ENCODE data around the gene MFSD2B.
"Not testable (repeated sequence)": the region's sequence is repeated elsewhere in the genome, so short reads cannot be mapped to it uniquely, and the experiment has no call there.

MFSD2B gene

DNA sequence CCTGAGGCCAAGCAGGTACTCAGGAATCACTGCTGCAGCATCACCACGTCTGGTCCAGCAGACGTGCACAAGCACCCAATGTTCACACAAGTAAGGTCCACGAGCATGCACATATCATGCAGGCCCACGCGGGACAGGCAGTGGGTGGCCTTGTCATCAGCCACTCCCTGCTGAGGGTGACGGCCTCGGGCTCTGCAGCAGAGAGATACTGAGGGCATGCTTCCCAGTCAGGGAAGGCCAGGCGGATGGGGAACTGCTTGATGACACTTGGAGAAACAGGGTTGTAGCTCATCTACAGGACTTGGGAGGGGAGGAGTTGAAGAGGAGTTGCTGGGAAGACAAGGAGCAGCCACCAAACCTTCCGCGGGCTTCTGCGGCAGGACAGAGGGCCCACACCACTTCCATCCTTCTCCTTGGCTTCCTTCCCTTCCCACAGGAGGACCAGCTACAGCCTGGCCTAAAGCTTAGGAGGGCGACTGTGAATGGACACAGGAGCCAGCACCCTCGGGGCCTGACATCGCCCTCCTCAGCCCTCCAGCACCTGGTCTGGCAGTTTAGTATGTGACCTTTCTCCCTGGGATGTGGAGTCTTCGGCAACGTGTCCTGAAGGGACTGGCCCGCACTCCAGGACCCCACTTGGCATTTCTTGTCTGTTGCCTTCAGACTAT, 15.2 kb downstream of the MFSD2B start:
- DNase-seq (ENCODE audit: insufficient read length, low spot score) (no peak), FAIRE-seq (no peak)
- TF ChIP-seq, protein P1, sequence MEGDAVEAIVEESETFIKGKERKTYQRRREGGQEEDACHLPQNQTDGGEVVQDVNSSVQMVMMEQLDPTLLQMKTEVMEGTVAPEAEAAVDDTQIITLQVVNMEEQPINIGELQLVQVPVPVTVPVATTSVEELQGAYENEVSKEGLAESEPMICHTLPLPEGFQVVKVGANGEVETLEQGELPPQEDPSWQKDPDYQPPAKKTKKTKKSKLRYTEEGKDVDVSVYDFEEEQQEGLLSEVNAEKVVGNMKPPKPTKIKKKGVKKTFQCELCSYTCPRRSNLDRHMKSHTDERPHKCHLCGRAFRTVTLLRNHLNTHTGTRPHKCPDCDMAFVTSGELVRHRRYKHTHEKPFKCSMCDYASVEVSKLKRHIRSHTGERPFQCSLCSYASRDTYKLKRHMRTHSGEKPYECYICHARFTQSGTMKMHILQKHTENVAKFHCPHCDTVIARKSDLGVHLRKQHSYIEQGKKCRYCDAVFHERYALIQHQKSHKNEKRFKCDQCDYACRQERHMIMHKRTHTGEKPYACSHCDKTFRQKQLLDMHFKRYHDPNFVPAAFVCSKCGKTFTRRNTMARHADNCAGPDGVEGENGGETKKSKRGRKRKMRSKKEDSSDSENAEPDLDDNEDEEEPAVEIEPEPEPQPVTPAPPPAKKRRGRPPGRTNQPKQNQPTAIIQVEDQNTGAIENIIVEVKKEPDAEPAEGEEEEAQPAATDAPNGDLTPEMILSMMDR (IDR thresholded peaks at IDR 0.05; ENCODE audit: insufficient read depth, missing control alignments), result no peak

DNA sequence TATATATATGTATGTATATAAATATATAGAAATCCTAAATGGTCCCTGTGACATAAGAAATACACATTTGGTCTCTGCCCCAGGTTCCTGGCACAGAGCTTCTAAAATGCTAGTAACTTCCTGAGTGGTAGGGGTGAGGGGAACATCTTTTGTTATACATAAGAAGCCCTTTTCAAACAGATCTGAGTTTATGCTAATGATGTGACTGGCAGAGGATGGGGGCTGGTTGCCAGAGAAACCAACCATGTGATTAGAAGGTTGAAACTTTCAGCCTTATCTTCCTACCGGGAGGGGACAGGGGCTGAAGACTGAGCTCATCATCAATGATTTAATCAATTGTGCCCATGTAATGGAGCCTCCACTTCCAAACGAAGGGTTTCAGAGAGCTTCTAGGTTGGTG, 16.3 kb downstream of the MFSD2B start:
- no peak for FAIRE-seq
- TF ChIP-seq, protein P1 (IDR thresholded peaks at IDR 0.05; ENCODE audit: insufficient read depth, missing control alignments), result no peak
- no peak for DNase-seq (ENCODE audit: insufficient read length, low spot score)

- TF ChIP-seq, protein P1 (IDR thresholded peaks at IDR 0.05; ENCODE audit: insufficient read depth, missing control alignments), result no peak
- DNase-seq (ENCODE audit: insufficient read length, low spot score) (no peak), FAIRE-seq (no peak)
Measured at GRCh38 chr2:24038786-24039499, 29.1 kb downstream of the MFSD2B start.

DNA sequence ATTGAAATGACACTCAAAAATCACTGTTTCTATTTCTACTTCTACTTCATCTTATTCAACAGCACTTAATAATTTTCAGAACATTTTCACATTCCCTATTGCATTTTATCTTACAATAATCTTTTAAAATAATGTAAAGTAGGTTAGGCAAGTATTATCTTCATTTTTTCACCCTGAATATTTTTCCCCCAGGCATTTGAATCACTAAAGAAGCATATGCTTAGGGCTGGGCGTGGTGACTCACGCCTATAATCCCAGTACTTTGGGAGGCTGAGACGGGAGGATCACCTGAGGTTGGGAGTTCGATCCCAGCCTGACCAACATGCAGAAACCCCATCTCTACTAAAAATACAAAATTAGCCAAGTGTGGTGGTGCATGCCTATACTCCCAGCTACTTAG, 30.6 kb downstream of the MFSD2B start:
- DNase-seq (ENCODE audit: insufficient read length, low spot score), result no peak
- FAIRE-seq, result no peak
- TF ChIP-seq, protein P1 (IDR thresholded peaks at IDR 0.05; ENCODE audit: insufficient read depth, missing control alignments), result no peak

GRCh38 chr2:24043133-24043532, 33.2 kb downstream of the MFSD2B start:
- not testable (repeated sequence) for DNase-seq (ENCODE audit: insufficient read length, low spot score); FAIRE-seq

- TF ChIP-seq, protein P1 (IDR thresholded peaks at IDR 0.05; ENCODE audit: insufficient read depth, missing control alignments), result no peak
- DNase-seq (ENCODE audit: insufficient read length, low spot score), result no peak
- FAIRE-seq, result no peak
Measured at GRCh38 chr2:24045511-24046508, 35.9 kb downstream of the MFSD2B start.

- DNase-seq (ENCODE audit: insufficient read length, low spot score), result no peak
- TF ChIP-seq, protein P1 (IDR thresholded peaks at IDR 0.05; ENCODE audit: insufficient read depth, missing control alignments), result no peak
- FAIRE-seq, result no peak
Measured at GRCh38 chr2:24046599-24046929, 36.7 kb downstream of the MFSD2B start.
